Measurements from ENCODE around the gene HIBADH.

HIBADH gene

DNA sequence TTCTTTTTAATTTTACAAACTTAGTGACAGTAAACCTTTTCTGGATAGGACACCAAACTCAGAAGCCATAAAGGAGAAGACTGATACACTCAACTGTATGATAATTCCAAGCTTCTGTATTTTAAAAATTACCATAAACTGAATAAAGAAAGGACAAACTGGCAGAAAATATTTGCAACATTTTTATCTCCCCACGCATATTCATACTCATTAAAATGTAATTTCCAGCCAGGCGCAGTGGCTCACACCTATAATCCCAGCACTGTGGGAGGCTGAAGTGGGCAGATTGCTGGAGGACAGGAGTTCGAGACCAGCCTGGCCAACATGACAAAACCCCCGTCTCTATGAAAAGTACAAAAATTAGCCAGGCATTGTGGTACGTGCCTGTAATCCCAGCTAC, 67.7 kb downstream of the HIBADH start:
- TF ChIP-seq, protein P1, sequence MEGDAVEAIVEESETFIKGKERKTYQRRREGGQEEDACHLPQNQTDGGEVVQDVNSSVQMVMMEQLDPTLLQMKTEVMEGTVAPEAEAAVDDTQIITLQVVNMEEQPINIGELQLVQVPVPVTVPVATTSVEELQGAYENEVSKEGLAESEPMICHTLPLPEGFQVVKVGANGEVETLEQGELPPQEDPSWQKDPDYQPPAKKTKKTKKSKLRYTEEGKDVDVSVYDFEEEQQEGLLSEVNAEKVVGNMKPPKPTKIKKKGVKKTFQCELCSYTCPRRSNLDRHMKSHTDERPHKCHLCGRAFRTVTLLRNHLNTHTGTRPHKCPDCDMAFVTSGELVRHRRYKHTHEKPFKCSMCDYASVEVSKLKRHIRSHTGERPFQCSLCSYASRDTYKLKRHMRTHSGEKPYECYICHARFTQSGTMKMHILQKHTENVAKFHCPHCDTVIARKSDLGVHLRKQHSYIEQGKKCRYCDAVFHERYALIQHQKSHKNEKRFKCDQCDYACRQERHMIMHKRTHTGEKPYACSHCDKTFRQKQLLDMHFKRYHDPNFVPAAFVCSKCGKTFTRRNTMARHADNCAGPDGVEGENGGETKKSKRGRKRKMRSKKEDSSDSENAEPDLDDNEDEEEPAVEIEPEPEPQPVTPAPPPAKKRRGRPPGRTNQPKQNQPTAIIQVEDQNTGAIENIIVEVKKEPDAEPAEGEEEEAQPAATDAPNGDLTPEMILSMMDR (conservative IDR thresholded peaks at IDR 0.05) = no peak
- no peak overlapping the region for H3K27ac ChIP-seq

DNA sequence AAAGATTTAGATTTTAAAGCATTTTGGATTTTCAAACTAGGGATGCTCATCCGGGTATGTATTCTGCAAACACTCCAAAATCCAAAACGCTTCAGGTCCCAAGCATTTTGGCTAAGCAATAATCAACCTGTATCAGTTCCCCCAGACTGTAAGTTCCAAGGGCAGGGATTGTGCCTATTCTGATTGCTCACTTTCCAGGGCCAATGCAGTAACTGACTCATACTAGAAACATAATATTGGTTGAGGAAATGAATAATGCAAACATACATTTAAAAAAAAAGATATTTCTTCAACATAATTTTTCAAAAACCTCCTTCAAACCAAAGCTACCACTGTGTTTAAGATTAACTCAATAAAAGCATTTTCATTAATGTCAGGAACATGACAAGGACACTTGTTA, 69.5 kb downstream of the HIBADH start:
- TF ChIP-seq, protein P1 (conservative IDR thresholded peaks at IDR 0.05) = no peak
- H3K27ac ChIP-seq = no peak overlapping the region

DNA sequence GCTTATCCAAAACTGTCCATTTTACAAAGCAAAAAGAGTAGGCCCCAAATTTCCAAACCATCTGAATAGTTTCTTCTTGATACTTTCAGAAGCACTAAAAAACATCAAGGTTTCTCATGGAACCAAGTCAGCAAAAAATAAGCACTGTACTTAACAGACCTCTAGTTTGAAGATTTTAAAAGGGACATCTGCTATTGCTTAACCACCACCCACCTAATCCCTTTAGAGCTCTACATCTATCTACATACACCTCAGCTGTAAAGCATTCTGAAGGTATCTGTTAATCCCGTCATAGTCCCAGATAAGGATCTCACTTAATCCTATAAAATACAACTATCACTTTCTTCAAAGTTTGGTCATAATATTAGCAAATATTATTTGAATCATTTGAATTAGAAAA, 72.3 kb downstream of the HIBADH start:
- TF ChIP-seq, protein P1 (conservative IDR thresholded peaks at IDR 0.05) = no peak
- no peak overlapping the region for H3K27ac ChIP-seq

DNA sequence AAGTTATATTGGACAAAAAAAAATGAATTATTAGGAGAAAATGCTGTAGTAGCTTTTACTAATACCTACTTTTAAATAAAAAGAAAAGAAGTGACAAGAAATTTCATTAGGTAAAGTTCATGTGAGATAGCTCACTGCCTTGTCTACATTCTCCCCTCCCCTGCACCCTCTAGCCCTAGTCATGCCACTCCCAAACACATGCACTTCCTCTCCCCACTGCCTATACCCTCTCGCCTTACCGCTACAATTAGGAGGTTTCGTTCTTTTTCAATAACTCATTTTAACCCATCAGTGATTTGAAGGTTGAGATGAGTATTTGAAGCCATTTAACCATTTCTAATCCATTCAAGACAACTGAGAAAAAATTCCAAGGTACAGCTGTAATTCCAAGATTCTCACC, 75.3 kb downstream of the HIBADH start:
- TF ChIP-seq, protein P1 (conservative IDR thresholded peaks at IDR 0.05) = no peak
- no peak overlapping the region for H3K27ac ChIP-seq

DNA sequence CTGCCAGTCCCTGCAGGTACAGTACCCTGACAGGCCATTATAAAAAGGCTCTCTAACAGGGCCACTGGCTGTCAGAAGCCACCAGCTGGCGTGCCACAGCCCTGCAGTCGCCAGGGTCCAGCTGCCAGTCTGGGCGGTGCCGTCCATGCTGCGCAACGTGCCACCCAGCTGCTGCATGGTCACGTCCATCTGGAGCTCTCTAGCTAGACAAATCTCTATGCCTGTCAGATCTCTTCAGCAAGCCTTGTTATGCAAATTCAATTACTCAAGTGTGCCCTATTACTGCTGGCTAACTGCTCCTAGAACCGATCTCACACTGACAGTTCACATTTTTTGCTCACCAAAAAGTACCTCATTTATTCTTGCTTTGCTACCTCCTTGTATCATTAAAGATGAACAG, 75.9 kb downstream of the HIBADH start:
- no peak overlapping the region for H3K27ac ChIP-seq
- TF ChIP-seq, protein P1 (conservative IDR thresholded peaks at IDR 0.05) = peak; percentile 42; the same call in 1 of the 2 replicates

DNA sequence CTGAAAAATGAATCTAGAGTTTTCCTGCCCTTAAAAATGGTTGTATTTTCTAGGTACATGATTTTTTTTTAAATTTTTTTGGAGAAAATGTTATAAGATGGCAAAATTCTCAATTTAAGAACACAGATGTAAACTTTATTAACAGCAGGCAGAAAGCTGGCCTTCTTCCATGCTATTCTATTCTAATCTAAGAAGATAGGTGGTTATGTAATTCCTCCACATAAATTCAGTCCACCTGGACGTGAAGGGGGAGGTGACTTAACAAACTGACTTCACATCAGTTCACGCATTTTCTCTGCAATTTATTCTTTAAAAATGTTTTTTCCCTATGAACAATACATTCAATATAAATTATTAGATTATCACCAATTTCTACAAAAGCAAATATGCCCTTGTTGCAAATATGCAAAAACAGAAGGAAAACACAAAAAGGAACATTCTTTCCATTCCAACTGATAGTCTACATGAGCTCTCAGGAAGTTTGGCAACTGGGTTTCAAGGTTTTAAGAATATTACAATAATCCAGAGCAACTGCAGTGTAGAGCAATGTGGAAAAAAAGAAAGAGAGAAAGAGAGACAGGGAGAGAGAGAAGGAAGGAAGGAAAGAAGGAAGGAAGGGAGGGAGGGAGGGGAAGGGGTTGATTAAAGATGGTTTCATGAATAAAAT, 76.8 kb downstream of the HIBADH start:
- no peak overlapping the region for H3K27ac ChIP-seq
- TF ChIP-seq, protein P1 (conservative IDR thresholded peaks at IDR 0.05) = no peak

DNA sequence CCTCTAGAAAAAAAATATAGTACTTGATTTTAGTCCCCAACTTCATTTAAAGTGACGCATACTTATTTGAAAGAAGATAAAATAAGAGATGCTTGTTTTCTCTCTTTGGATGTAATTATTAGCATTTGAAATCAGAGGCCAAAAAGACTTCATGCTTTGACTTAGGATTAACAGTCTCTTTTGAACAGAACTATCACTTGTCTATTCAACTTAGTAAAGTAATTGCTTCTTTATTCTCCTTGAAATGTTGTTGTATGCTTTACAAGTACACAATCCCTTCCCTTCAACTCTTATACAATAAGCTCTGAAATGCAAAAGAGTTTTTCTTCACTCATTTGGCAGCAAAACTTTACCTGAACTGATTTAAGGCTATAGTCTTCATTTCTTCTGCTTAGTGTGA, 80.8 kb downstream of the HIBADH start:
- no peak overlapping the region for H3K27ac ChIP-seq
- TF ChIP-seq, protein P1 (conservative IDR thresholded peaks at IDR 0.05) = no peak
